Gastroesophageal sphincter (tissue), 3 donors: ENCODE data around the gene SLC38A3.

ENCODE experiments used
- EP300 ChIP-seq: sonication (generic); formaldehyde crosslinking; IDR thresholded peaks from one replicate; pipeline ENCODE4 v1.6.1; 2017; ENCODE audit warnings: antibody characterized with exemption, mild to moderate bottlenecking
- POLR2A ChIP-seq, 2 donors: fragments of 450-650 bp; IDR thresholded peaks; one replicate each; pipeline ENCODE4 v1.6.1; 2017; ENCODE audit warnings: antibody characterized with exemption in 2 of 2, mild to moderate bottlenecking in 2 of 2, moderate library complexity in 1 of 2
- TF ChIP-seq, protein P1 (sequence below), 4 experiments: fragments of 200-600 bp in 2 of 4; fragments of 450-650 bp in 2 of 4; sonication (generic) in 1 of 4; IDR thresholded peaks; one replicate each; pipeline ENCODE4 v1.5.1; 2017 to 2019; ENCODE audit warnings: antibody characterized with exemption in 4 of 4, mild to moderate bottlenecking in 2 of 4, moderate library complexity in 2 of 4

GRCh38 chr3:50155491-50155878 is 49.6 kb upstream of the SLC38A3 start:
- TF ChIP-seq, protein P1, sequence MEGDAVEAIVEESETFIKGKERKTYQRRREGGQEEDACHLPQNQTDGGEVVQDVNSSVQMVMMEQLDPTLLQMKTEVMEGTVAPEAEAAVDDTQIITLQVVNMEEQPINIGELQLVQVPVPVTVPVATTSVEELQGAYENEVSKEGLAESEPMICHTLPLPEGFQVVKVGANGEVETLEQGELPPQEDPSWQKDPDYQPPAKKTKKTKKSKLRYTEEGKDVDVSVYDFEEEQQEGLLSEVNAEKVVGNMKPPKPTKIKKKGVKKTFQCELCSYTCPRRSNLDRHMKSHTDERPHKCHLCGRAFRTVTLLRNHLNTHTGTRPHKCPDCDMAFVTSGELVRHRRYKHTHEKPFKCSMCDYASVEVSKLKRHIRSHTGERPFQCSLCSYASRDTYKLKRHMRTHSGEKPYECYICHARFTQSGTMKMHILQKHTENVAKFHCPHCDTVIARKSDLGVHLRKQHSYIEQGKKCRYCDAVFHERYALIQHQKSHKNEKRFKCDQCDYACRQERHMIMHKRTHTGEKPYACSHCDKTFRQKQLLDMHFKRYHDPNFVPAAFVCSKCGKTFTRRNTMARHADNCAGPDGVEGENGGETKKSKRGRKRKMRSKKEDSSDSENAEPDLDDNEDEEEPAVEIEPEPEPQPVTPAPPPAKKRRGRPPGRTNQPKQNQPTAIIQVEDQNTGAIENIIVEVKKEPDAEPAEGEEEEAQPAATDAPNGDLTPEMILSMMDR (IDR thresholded peaks at IDR 0.05): no peak
- TF ChIP-seq POLR2A (IDR thresholded peaks at IDR 0.05): no peak
- no peak for TF ChIP-seq EP300
